ENCODE data around the gene MN1.

- no peak for TF ChIP-seq EZH2 (IDR thresholded peaks at IDR 0.05)
- TF ChIP-seq POLR2AphosphoS5 (IDR thresholded peaks at IDR 0.05; ENCODE audit: borderline replicate concordance, low read depth, low read length) = no peak
Observed at GRCh38 chr22:27719036-27719347, 82.6 kb downstream of the MN1 start.
